Mesothelial cell of epicardium (in vitro differentiated cells): Measurements from ENCODE around the gene SLC25A48. TPM values are rescaled to one million over a fixed set of nuclear protein-coding genes. Genes with fewer than 3 reads are reported as not detected.

Source experiments
- DNase-seq, 2 experiments: peaks; one replicate each; pipeline ENCODE4 v3.0.0; 2021; ENCODE audit warnings: low spot score in 2 of 2; ENCODE audit not compliant: unreplicated experiment in 2 of 2
- H3K27ac Mint-ChIP-seq: 2 replicates; pipeline ENCODE4 v1.8.0; 2021; ENCODE audit warnings: mixed read lengths
- H3K27me3 Mint-ChIP-seq: 2 replicates; pipeline ENCODE4 v1.8.0; 2021; ENCODE audit warnings: low read depth, mixed read lengths
- H3K36me3 Mint-ChIP-seq: 2 replicates; pipeline ENCODE4 v1.8.0; 2021; ENCODE audit warnings: mixed read lengths
- H3K4me1 Mint-ChIP-seq: 2 replicates; pipeline ENCODE4 v1.8.0; 2021; ENCODE audit warnings: mixed read lengths
- H3K4me3 Mint-ChIP-seq: 2 replicates; pipeline ENCODE4 v1.8.0; 2021; ENCODE audit warnings: mild to moderate bottlenecking, moderate library complexity, mixed read lengths
- H3K9me3 Mint-ChIP-seq: 2 replicates; pipeline ENCODE4 v1.8.0; 2021; ENCODE audit warnings: mixed read lengths
- total RNA-seq: library from RNA; stranded (reverse); gene quantifications from 3 replicates; pipeline ENCODE4 v1.2.1, GENCODE V29; 2021
- TF ChIP-seq, protein P1 (sequence below): fragments of 200-600 bp; sonication (generic); IDR thresholded peaks from one replicate; pipeline ENCODE4 v1.5.0; 2021; ENCODE audit warnings: antibody characterized with exemption; ENCODE audit not compliant: unreplicated experiment

Gene SLC25A48
- total RNA-seq, 1 donor from 2014 or later: 1.5 TPM

DNA sequence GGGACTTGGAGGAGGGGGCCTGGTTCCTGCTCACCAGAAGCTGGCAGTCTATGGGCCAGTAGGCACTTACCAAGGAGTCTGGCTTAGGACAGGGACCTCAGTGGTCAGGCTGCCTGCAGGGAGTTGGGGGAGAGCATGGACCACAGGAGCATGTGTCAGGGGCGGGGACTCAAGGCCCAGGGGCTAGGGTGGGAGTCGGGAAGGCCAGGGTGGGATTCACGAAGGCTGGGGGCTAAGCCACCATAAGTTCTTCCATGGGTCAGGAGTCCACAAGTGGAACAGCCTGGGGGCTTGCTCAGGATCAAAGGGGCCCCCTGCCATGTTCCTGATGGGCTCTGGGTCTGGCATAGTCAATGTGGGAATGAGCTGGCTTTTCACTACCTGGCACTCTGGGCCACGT lies 11.5 kb upstream of the SLC25A48 start:
- Mint-ChIP-seq H3K36me3 (no peaks in the 10 kb centered on the region), H3K4me3 (no peak overlapping the region), H3K9me3 (peaks cover 9% of the 10 kb centered on the region), H3K4me1 (no peaks in the 10 kb centered on the region), H3K27ac (no peak overlapping the region), H3K27me3 (peaks cover 16% of the 10 kb centered on the region)
- no peak for DNase-seq
- TF ChIP-seq, protein P1, sequence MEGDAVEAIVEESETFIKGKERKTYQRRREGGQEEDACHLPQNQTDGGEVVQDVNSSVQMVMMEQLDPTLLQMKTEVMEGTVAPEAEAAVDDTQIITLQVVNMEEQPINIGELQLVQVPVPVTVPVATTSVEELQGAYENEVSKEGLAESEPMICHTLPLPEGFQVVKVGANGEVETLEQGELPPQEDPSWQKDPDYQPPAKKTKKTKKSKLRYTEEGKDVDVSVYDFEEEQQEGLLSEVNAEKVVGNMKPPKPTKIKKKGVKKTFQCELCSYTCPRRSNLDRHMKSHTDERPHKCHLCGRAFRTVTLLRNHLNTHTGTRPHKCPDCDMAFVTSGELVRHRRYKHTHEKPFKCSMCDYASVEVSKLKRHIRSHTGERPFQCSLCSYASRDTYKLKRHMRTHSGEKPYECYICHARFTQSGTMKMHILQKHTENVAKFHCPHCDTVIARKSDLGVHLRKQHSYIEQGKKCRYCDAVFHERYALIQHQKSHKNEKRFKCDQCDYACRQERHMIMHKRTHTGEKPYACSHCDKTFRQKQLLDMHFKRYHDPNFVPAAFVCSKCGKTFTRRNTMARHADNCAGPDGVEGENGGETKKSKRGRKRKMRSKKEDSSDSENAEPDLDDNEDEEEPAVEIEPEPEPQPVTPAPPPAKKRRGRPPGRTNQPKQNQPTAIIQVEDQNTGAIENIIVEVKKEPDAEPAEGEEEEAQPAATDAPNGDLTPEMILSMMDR: no peak

DNA sequence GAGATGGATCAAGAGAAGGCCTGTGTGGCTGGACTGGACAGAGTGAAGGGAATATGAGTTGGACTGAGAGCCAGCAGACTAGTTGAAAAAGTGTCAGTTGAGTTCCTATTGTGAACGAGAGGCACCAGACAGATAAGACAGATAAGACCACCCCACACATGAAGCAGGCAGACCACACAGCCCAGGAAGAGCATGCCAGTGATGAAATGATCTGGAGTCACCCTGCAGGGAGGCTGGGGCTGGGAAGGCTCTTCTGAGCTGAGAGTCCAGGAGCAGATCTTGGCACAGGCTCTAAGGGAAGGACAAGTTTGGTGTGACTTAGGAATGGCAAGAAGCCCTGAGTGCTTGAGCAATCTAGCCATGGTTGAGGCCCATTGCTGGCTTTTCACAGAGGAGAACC lies 10.6 kb upstream of the SLC25A48 start:
- Mint-ChIP-seq H3K9me3 (peaks cover 2% of the 10 kb centered on the region), H3K27ac (no peak overlapping the region), H3K4me3 (no peak overlapping the region), H3K27me3 (peaks cover 23% of the 10 kb centered on the region), H3K4me1 (no peaks in the 10 kb centered on the region), H3K36me3 (no peaks in the 10 kb centered on the region)
- DNase-seq: no peak
- TF ChIP-seq, protein P1: no peak

DNA sequence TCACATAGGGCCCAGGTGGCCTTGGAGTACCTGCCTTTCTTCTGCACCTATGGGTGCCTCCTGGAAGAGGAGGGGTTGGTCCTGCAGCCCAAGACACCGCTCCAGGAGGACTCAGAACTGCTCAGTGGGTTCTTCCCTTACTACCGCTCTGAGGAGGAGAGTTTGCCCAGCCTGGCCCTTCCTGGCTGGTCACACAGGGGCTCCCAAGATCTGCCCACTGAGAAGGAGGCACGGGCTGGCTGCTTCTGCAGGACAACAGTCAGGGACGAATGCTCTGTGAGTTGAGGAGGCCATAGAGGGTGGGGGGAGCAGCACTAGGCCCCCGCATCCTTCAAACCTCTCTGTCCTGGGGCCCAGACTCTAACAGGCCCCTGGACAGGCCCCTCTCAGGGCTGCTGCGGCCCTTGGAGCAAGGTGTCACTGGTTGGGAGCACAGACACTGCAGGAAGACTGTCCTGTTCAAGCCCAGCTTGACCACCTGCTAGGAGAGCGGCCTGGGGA lies 9.9 kb upstream of the SLC25A48 start:
- Mint-ChIP-seq H3K27me3 (peaks cover 26% of the 10 kb centered on the region), H3K4me1 (no peaks in the 10 kb centered on the region), H3K36me3 (no peaks in the 10 kb centered on the region), H3K9me3 (no peaks in the 10 kb centered on the region), H3K4me3 (no peak overlapping the region), H3K27ac (no peak overlapping the region)
- TF ChIP-seq, protein P1: no peak
- DNase-seq: no peak

DNA sequence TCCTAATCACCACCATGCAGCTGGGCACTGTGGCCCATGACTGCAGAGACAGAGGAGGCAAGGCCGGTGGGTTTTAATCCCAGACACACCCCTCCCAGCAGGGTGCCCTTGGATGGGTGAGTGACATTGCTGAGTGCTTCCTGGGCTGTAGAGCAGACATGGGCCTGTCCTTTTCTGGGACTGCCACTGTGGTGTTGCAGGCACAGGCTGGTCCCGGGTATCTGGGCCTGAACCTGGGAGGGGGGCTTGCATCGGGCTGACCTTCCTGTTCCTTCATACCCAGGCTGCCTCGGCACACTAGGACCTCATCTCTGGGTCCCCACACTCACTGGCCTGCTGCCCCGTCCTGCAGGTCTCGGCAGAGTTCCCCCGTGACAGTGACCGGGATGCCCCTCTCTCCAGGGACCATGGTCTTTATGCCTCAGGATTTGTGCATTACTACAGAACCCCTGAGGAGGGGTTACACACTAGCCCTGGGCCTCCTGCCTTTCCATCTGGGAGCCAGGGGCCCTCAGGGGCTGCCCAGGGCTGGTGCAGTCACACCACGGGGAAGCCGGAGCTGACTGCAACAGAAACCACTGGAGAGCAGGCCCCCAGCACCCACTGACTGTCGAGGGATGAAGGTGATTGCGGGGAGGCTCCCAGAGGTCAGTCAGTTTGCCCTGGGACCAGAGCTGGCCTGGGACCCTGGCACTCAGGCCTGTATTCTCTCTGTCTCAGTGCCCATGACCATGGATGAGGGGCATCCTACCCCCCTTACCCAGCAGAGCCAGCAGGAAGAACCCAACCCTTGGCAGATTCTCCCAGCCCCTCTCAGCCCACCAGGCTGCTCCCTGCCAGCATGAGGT lies 8.9 kb upstream of the SLC25A48 start:
- no peak for DNase-seq
- TF ChIP-seq, protein P1: no peak
- no peaks in the 10 kb centered on the region for H3K9me3 Mint-ChIP-seq
- H3K36me3 Mint-ChIP-seq: no peaks in the 10 kb centered on the region
- H3K4me3 Mint-ChIP-seq: no peak overlapping the region
- no peak overlapping the region for H3K27ac Mint-ChIP-seq
- peaks cover 36% of the 10 kb centered on the region for H3K27me3 Mint-ChIP-seq
- H3K4me1 Mint-ChIP-seq: no peaks in the 10 kb centered on the region

DNA sequence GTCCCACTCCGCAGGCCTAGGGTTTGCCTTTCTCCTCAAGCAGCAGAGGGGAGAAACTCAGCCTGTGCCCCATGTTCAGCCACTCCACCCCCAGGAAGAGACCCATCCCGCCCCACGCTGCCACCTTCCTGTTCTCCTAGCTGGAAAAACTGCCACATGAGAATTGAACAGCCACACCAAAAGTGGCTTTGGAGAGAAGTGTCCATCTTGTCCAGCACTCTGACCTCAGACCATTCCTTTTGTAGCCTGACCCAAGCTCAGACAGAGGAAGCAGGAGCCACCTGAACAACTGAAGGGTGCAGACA lies 8.3 kb upstream of the SLC25A48 start:
- H3K9me3 Mint-ChIP-seq: no peaks in the 10 kb centered on the region
- H3K36me3 Mint-ChIP-seq: no peaks in the 10 kb centered on the region
- H3K27me3 Mint-ChIP-seq: peaks cover 41% of the 10 kb centered on the region
- no peak overlapping the region for H3K4me3 Mint-ChIP-seq
- H3K27ac Mint-ChIP-seq: no peak overlapping the region
- DNase-seq: no peak
- H3K4me1 Mint-ChIP-seq: no peaks in the 10 kb centered on the region
- TF ChIP-seq, protein P1: no peak
